ENCODE measurements around the gene GDPD5. TPM values are rescaled to one million over a fixed set of nuclear protein-coding genes. Genes with fewer than 3 reads are reported as not detected.

GDPD5 gene
- total RNA-seq, 1 experiment from 2014 or later, result 7.8 TPM

DNA sequence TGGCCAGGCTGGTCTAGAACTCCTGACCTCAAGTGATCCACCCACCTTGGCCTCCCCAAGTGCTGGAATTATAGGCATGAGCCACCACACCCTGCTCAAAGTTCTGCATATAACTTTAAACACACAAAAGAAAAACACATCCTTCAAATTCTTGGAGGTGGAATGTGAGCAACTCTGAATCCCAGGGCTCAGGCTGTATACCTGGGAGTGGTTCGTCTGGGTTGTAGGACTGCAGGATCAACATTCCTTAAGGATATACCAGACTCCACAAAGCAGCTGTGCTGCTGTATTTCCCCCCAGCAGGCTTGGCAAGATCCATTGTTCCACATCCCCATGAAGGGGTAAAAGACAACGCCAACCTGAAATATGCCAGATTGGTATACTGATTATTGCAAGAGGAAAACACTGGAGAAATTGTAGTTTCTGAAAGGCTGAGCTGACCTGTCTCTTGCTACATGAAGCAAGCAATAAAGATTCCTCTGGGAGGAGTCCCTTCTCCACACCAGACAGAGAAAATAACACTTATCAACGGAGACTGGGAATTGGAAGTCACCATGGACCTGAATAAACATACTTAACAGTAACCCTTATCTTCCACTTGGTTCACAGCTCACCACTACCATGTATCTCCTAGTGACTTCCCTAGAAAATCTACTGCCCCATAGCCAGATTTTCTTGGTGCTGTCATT lies 138.7 kb downstream of the GDPD5 start:
- Mint-ChIP-seq H3K27me3 (ENCODE audit: low read depth) (no peaks in the 10 kb centered on the region; the same call in 1 of the 2 replicates), H3K36me3 (ENCODE audit: insufficient read depth in 1 of 3, low read depth in 3 of 3) (no peaks in the 10 kb centered on the region), H3K27ac (no peak overlapping the region), H3K9me3 (no peaks in the 10 kb centered on the region), H3K4me3 (no peak overlapping the region), H3K4me1 (peaks cover 9 to 11% of the 10 kb centered on the region in 2 experiments)
- Histone ChIP-seq H3K14ac (ENCODE audit: insufficient read depth, low read length) (no peak overlapping the region), H3K79me2 (ENCODE audit: insufficient read depth, low read length) (no peaks in the 10 kb centered on the region), H3K4ac (ENCODE audit: low read depth, low read length) (no peak overlapping the region), H3K9me3 (ENCODE audit: control insufficient read depth, low read depth, low read length) (no peaks in the 10 kb centered on the region), H3K27ac (ENCODE audit: insufficient read length, low read depth, low read length) (no peak overlapping the region), H3T11ph (ENCODE audit: low read length) (no peak overlapping the region), H2AFZ (ENCODE audit: low read length) (no peak overlapping the region), H2BK120ac (ENCODE audit: low read depth, low read length, poor library complexity, severe bottlenecking) (no peak overlapping the region), H3K79me1 (ENCODE audit: insufficient read depth, low read depth, low read length, poor library complexity, severe bottlenecking) (no peaks in the 10 kb centered on the region), H4K8ac (replicated peaks; ENCODE audit: insufficient read length, low read depth, low read length) (no peak overlapping the region), H4K5ac (ENCODE audit: insufficient read length, low read depth, low read length) (no peak overlapping the region), H3K23ac (ENCODE audit: insufficient read length, low read depth, low read length) (no peak overlapping the region), H3K18ac (ENCODE audit: insufficient read length, low read depth, low read length) (no peak overlapping the region), H4K20me1 (ENCODE audit: control insufficient read depth, insufficient read depth, insufficient read length) (no peaks in the 10 kb centered on the region), H3K4me2 (ENCODE audit: insufficient read depth, insufficient read length, low read length) (no peak overlapping the region), H3K27me3 (ENCODE audit: insufficient read depth, low read length) (no peaks in the 10 kb centered on the region), H2BK20ac (ENCODE audit: low read depth, low read length, poor library complexity, severe bottlenecking) (no peak overlapping the region), H4K91ac (ENCODE audit: insufficient read length, low read depth, low read length) (no peak overlapping the region), H3K23me2 (ENCODE audit: insufficient read length, low read depth, low read length, poor library complexity, severe bottlenecking) (no peaks in the 10 kb centered on the region), H2BK5ac (ENCODE audit: insufficient read length, low read length) (no peak overlapping the region), H2BK15ac (ENCODE audit: low read depth, low read length) (no peak overlapping the region), H3K4me1 (ENCODE audit: insufficient read depth, low read length) (no peaks in the 10 kb centered on the region; the same call in 1 of the 2 replicates), H2AK5ac (ENCODE audit: insufficient read length, low read length) (no peak overlapping the region), H2BK12ac (ENCODE audit: insufficient read length, low read depth, low read length) (no peak overlapping the region), H3K56ac (ENCODE audit: insufficient read length, low read depth, low read length) (no peak overlapping the region), H3K9ac (ENCODE audit: extremely low read depth, insufficient read length, low read length) (no peak overlapping the region)
- TF ChIP-seq, protein P1, sequence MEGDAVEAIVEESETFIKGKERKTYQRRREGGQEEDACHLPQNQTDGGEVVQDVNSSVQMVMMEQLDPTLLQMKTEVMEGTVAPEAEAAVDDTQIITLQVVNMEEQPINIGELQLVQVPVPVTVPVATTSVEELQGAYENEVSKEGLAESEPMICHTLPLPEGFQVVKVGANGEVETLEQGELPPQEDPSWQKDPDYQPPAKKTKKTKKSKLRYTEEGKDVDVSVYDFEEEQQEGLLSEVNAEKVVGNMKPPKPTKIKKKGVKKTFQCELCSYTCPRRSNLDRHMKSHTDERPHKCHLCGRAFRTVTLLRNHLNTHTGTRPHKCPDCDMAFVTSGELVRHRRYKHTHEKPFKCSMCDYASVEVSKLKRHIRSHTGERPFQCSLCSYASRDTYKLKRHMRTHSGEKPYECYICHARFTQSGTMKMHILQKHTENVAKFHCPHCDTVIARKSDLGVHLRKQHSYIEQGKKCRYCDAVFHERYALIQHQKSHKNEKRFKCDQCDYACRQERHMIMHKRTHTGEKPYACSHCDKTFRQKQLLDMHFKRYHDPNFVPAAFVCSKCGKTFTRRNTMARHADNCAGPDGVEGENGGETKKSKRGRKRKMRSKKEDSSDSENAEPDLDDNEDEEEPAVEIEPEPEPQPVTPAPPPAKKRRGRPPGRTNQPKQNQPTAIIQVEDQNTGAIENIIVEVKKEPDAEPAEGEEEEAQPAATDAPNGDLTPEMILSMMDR (conservative IDR thresholded peaks at IDR 0.05), result no peak
- WGBS (ENCODE audit: extremely low coverage, insufficient read length, low lambda C conversion rate), result no CpG with 5 or more reads among the region's 3 CpGs
- peak; percentile 65 for DNase-seq

Other genes starting within 250 kb of the GDPD5 start
- gene ARRB1, start 174.3 kb downstream of the GDPD5 start, total RNA-seq (2021), result 20.6 and 22.1 TPM in 2 replicates
- gene RPS3, start 126.4 kb downstream of the GDPD5 start, total RNA-seq (2021), result 3,765 and 3,814 TPM in 2 replicates
- 0.72 and 0.83 TPM in 2 replicates for gene KLHL35, start 92.7 kb downstream of the GDPD5 start, total RNA-seq (2021)
- gene SERPINH1, start 36.3 kb upstream of the GDPD5 start, total RNA-seq (2021), result 253 and 263 TPM in 2 replicates
- gene MAP6, start 143.1 kb upstream of the GDPD5 start, total RNA-seq (2021), result 0.48 and 0.77 TPM in 2 replicates
- not detected in 2 replicates for gene MOGAT2, start 191.9 kb upstream of the GDPD5 start, total RNA-seq (2021)
- gene DGAT2, start 242.8 kb upstream of the GDPD5 start, total RNA-seq (2021), result 2.6 and 2.8 TPM in 2 replicates